BJ (cell line): ENCODE results near the gene MKNK1. TPM values are rescaled to one million over a fixed set of nuclear protein-coding genes. Genes with fewer than 3 reads are reported as not detected.

Experiments used
- CTCF ChIA-PET: fragments of 350-600 bp; formaldehyde crosslinking; extraction: SDS; loops from one replicate; lab custom pipeline; 2021; ENCODE audit warnings: antibody characterized with exemption, inconsistent platforms; lab: Yijun Ruan, JAX
- POLR2A ChIA-PET: fragments of 300-600 bp; sonication (Branson Sonifier 250); formaldehyde crosslinking; extraction: SDS; loops from one replicate; lab custom pipeline; 2021; ENCODE audit warnings: antibody characterized with exemption; lab: Charles Lee
- DNase-seq: peaks from one replicate; pipeline ENCODE4 v3.0.0-alpha.2; 2011; ENCODE audit warnings: low read depth
- H3K27me3 ChIP-seq: 2 replicates; pipeline ENCODE4 v1.6.0; 2011; ENCODE audit warnings: low read length; ENCODE audit not compliant: control insufficient read depth, insufficient read depth
- H3K36me3 ChIP-seq: 2 replicates; pipeline ENCODE4 v1.5.1; 2011; ENCODE audit warnings: low read length; ENCODE audit not compliant: control insufficient read depth, insufficient read depth
- H3K4me3 ChIP-seq: 2 replicates; pipeline ENCODE4 v1.5.1; 2011; ENCODE audit warnings: low read depth, mild to moderate bottlenecking, control low read depth, low read length
- polyA plus RNA-seq: library from polyadenylated mRNA; depleted of rRNA; stranded (reverse); fragments of >200 nt; gene quantifications from 2 replicates; pipeline ENCODE4 v1.2.3, GENCODE V29; 2011
- TF ChIP-seq, protein P1 (sequence below): IDR thresholded peaks from 2 replicates; pipeline ENCODE4 v1.5.1; 2011; ENCODE audit warnings: low read depth, mild to moderate bottlenecking, control low read depth, inconsistent platforms, low read length, moderate library complexity; ENCODE audit not compliant: insufficient read depth

MKNK1 gene
- polyA plus RNA-seq, 1 experiment, result 30.1 TPM

DNA sequence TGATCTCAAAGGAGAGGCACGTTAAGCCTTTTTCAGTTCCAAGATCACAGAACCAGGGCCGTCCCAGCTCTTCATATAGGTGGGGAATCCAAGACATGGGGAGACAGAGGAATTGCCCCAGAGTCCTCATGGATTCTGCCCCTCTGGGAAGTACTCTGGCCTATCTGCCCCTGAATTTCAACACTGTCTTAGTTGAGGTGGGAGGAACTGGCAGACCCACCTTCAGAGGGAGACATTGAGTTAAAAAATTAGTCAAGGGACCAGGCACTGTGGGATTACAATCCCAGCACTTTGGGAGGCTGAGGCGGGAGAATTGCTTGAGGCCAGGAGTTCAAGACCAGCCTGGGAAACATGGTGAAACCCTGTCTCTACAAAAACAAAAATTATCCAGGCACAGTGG lies 50.6 kb downstream of the MKNK1 start:
- no peaks in the 10 kb centered on the region for H3K36me3 ChIP-seq
- TF ChIP-seq, protein P1, sequence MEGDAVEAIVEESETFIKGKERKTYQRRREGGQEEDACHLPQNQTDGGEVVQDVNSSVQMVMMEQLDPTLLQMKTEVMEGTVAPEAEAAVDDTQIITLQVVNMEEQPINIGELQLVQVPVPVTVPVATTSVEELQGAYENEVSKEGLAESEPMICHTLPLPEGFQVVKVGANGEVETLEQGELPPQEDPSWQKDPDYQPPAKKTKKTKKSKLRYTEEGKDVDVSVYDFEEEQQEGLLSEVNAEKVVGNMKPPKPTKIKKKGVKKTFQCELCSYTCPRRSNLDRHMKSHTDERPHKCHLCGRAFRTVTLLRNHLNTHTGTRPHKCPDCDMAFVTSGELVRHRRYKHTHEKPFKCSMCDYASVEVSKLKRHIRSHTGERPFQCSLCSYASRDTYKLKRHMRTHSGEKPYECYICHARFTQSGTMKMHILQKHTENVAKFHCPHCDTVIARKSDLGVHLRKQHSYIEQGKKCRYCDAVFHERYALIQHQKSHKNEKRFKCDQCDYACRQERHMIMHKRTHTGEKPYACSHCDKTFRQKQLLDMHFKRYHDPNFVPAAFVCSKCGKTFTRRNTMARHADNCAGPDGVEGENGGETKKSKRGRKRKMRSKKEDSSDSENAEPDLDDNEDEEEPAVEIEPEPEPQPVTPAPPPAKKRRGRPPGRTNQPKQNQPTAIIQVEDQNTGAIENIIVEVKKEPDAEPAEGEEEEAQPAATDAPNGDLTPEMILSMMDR, result no peak
- peaks cover 1% of the 10 kb centered on the region; the same call in 1 of the 2 replicates for H3K27me3 ChIP-seq
- POLR2A ChIA-PET, result no interaction called here
- no peak for DNase-seq
- CTCF ChIA-PET, result no interaction called here
- no peak overlapping the region for H3K4me3 ChIP-seq

DNA sequence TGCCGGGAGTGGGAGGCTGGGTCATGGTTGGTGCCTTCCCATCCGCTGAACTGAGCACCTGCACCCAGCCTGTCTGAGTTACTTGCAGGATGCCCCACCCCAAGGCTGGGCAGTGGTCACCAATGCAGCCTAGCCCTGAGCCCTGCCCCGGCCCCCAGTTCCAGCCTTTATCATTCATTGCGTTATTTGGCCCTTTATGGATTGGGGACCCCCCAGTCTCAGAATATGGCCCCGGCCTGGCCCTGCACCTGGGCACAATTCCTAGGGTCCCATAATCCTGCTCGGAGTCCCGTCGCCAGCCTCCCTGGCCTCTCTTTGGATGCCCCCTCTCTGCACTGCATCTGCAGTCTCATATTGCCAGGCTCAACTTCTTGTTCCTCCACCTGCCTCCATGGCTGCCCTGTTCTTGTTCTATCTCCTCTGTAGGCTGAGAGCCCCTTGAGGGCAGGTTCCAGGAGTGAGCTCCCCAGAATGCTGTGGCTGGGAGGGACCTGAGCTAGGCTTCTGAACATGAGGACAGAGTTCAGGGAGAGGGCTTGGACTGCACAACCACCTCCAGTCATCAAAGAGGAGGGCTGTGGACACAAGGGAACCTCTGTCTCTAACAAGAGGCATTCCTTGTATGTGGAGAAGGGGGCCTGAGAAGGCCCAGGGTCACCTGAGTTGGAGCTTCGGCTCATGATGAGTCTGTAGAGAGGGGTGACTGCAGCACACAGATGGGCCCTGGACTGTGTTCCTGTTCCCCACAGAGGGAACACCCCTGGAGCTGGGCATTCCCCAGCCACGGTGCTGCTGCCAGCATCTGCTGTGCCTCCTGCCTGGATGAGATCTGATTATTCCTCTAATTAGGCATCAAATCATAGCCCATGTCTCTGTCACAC lies 51.5 kb downstream of the MKNK1 start:
- CTCF ChIA-PET, result interaction anchor here (0.9 kb wide), 1 partner anchor 24 kb away, joined by 3 read pairs; no protein-coding TSS in a partner anchor

DNA sequence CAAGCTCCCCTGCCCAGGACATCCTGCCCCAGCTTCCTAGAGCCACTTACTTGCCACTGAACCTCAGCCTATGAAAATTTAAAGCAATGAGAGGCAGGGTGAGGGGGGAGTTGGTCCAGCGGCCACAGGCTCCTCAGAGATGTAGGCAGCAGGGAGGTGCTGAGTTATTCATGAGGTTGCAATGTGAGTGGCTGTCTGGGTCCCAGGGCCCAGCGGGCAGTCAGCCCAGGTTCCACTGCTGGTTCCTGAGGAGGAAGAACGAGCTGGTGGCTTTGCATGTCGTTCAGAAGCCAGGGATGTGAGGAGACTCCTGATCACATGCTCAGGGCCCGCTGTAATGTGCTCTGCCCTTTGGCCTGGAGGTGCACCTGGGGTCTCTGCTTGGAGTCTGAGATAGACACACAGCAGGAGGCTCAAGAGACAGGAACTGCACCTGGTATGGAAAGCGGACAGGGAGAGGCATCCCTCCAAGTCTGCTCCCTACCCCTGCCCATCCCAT lies 52.4 kb downstream of the MKNK1 start, which contains the start of gene KNCN:
Gene KNCN, minus strand, starts transcription at position 51 of the 499 bp plus-strand sequence. CDS start 432 bp downstream, outside the sequence.
- TF ChIP-seq, protein P1, result no peak
- no peak for DNase-seq
- Histone ChIP-seq H3K36me3 (no peaks in the 10 kb centered on the region), H3K27me3 (peaks cover 4% of the 10 kb centered on the region), H3K4me3 (no peak within 1 kb of the TSS)
- ChIA-PET CTCF (interaction anchor here (0.9 to 1.4 kb wide), 4 partner anchors 10 to 106 kb away, joined by 3 to 6 read pairs (median 3); no protein-coding TSS in a partner anchor), POLR2A (no interaction called here)

More for the DNA sequence above, 51.5 kb downstream of the MKNK1 start:
- no peak for DNase-seq
- TF ChIP-seq, protein P1, result no peak
- Histone ChIP-seq H3K36me3 (no peaks in the 10 kb centered on the region), H3K27me3 (peaks cover 1% of the 10 kb centered on the region; the same call in 1 of the 2 replicates), H3K4me3 (no peak overlapping the region)
- POLR2A ChIA-PET, result no interaction called here

DNA sequence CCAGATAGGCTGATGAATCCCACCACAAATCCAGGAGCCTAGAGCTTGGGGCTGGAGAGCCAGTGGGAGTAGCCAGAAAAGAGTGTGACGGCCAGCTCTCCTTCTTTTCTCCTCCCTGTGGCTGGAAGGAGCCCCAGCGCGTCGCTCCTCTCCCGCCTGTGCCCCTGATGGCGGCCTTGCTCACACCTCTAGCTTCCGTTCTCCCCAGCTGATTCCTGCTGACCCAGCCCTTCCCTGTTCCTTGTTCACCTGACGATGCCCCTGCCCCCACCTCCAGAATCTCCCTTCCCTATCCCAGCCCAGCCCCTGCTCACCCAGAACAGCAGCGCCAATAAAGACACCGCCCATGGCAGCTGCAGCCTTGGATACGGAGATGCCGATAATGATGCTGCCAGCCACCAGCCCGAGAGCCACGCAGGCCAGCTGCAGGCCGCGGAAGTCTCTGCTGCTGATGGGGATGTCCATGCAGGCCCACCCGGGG lies 53.3 kb downstream of the MKNK1 start:
- H3K4me3 ChIP-seq, result no peak overlapping the region
- ChIA-PET CTCF (interaction anchor here (1.0 to 2.3 kb wide), 5 partner anchors 10 to 105 kb away, joined by 3 to 9 read pairs (median 3); no protein-coding TSS in a partner anchor), POLR2A (no interaction called here)
- H3K36me3 ChIP-seq, result no peaks in the 10 kb centered on the region
- H3K27me3 ChIP-seq, result peaks cover 9% of the 10 kb centered on the region
- TF ChIP-seq, protein P1, result no peak
- no peak for DNase-seq
